ENCODE data around the gene EPHA4.

EPHA4 gene

DNA sequence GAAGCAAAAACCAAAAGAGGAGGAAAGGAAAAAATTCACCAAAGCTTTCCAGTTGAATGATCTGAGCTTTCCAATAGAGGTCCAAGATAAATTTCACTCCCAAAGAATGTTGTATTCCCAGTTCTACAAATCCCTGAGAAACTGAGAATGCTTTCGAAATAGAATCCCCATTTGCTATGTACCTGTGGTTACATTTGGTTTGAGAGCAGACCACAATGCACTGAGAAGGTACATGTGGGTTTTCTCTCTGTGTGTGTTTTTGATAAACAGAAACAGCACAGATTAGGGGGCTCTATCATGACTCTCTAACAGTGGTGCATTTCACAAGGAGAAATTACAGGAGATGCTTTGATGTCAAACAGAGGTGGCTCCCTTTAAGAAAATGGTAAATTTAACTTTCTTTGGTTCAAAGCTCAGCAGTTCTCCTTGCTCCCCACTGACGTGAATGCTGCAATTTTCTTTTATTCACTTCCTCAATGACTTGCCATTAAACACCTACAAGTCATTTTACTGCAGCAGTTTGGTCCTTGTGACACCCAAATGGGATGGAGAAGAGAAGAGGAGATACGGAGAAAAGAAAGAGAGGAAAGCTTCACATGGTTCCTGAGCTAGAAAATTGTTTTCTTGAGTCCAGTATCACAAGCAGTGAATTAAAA is 108.7 kb downstream of the EPHA4 start:
- Histone ChIP-seq H3K4me2 (ENCODE audit: low read length) (no peak overlapping the region), H3K4me3 (ENCODE audit: low read length) (no peak overlapping the region), H3K36me3 (ENCODE audit: insufficient read depth, low read length) (no peaks in the 10 kb centered on the region), H3K27me3 (ENCODE audit: control insufficient read depth, insufficient read depth, low read length) (no peaks in the 10 kb centered on the region), H3K9ac (ENCODE audit: low read depth, low read length) (no peak overlapping the region), H3K4me1 (ENCODE audit: control insufficient read depth, insufficient read depth, low read length) (peaks cover 11% of the 10 kb centered on the region), H3K9me3 (replicated peaks; ENCODE audit: low read length) (no peaks in the 10 kb centered on the region)

DNA sequence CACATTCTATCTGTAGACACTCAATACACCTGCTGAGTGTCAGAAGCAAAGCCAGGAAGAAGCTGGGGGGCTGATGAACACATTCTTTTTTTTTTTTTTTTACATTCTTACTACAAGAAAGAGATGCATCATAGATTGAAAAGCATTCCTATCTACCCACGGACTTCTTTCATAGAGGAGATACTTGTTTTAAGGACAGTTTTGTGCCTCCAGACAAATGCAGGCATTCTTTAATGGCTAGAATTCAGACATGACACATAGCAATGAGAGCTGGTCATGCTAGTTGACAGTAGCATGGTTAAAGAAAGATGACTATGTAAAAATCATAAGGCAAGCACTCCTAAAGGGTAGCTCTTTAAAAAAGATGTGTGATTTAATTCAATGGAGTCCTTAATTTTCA is 110.2 kb downstream of the EPHA4 start:
- Histone ChIP-seq H3K27me3 (ENCODE audit: control insufficient read depth, insufficient read depth, low read length) (no peaks in the 10 kb centered on the region), H3K4me1 (ENCODE audit: control insufficient read depth, insufficient read depth, low read length) (peaks cover 3% of the 10 kb centered on the region), H3K9me3 (replicated peaks; ENCODE audit: low read length) (no peaks in the 10 kb centered on the region), H3K4me3 (ENCODE audit: low read length) (no peak overlapping the region), H3K36me3 (ENCODE audit: insufficient read depth, low read length) (no peaks in the 10 kb centered on the region), H3K4me2 (ENCODE audit: low read length) (no peak overlapping the region), H3K9ac (ENCODE audit: low read depth, low read length) (no peak overlapping the region)

DNA sequence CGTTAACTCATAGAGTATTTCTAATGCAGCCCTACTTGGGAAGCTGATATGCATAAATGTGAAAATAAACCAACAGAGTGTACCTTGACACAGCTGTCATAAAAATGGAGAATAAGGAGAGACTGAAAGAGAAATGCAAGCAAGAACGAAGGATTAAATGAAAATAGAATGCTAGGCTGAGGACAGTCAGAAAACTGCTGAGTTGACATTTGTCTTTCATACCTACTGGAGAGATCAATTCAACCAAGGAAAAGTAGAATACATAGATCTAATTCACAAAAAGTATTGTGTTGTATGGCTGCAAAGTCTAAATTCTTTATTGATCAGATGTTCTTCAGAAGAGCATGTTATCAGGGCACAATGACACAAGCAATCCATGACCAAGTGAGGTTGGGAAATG is 112.0 kb downstream of the EPHA4 start:
- H3K4me3 ChIP-seq (ENCODE audit: low read length), result no peak overlapping the region
- peaks cover 3% of the 10 kb centered on the region for H3K36me3 ChIP-seq (ENCODE audit: insufficient read depth, low read length)
- no peaks in the 10 kb centered on the region for H3K9me3 ChIP-seq (replicated peaks; ENCODE audit: low read length)
- H3K27me3 ChIP-seq (ENCODE audit: control insufficient read depth, insufficient read depth, low read length), result no peaks in the 10 kb centered on the region
- H3K4me1 ChIP-seq (ENCODE audit: control insufficient read depth, insufficient read depth, low read length), result peaks cover 3% of the 10 kb centered on the region
- no peak overlapping the region for H3K9ac ChIP-seq (ENCODE audit: low read depth, low read length)
- no peak overlapping the region for H3K4me2 ChIP-seq (ENCODE audit: low read length)

DNA sequence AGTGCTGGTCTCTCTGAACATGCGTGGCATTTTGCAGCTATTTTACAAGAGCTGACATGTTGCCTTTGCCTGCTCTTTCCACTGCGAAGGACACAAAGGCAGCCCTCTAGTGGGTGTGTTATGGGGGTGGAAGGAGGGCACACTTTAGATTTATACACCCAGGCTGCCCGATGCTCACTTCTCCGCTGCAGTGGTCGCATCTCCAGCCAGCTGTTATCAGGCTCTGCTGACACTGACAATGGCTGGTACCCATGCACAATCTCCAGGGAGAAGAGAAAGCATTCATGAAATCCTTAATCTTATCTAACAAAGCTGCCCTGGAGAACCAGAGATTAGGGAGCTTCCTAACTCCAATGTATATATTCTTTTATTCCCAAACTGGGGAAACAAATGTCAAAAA is 113.5 kb downstream of the EPHA4 start:
- H3K9me3 ChIP-seq (replicated peaks; ENCODE audit: low read length), result no peaks in the 10 kb centered on the region
- H3K27me3 ChIP-seq (ENCODE audit: control insufficient read depth, insufficient read depth, low read length), result no peaks in the 10 kb centered on the region
- H3K36me3 ChIP-seq (ENCODE audit: insufficient read depth, low read length), result peaks cover 5% of the 10 kb centered on the region
- no peak overlapping the region for H3K9ac ChIP-seq (ENCODE audit: low read depth, low read length)
- H3K4me3 ChIP-seq (ENCODE audit: low read length), result no peak overlapping the region
- no peak overlapping the region for H3K4me2 ChIP-seq (ENCODE audit: low read length)
- peaks cover 3% of the 10 kb centered on the region for H3K4me1 ChIP-seq (ENCODE audit: control insufficient read depth, insufficient read depth, low read length)

DNA sequence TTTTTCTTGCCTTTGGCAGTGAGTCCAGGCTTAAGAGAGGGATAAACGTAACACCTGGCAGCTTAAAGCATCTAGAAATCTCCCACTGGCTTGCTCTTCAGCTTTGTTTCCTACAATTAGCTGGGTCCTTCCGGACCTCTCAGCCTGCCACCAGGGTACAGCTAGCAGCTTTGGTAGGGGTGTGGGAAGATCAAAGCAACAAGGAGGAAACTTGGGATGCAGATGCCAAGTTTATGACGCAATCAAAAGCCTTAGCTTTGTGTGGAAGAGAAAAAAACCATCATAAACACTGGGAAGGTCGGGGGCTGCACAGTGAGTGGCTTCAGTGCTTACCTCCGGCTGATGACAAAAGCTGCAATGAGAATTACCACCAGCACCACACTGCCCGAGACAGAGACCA is 116.9 kb downstream of the EPHA4 start:
- Histone ChIP-seq H3K27me3 (ENCODE audit: control insufficient read depth, insufficient read depth, low read length) (no peaks in the 10 kb centered on the region), H3K4me3 (ENCODE audit: low read length) (no peak overlapping the region), H3K9ac (ENCODE audit: low read depth, low read length) (no peak overlapping the region), H3K4me1 (ENCODE audit: control insufficient read depth, insufficient read depth, low read length) (no peaks in the 10 kb centered on the region), H3K36me3 (ENCODE audit: insufficient read depth, low read length) (peaks cover 7% of the 10 kb centered on the region), H3K4me2 (ENCODE audit: low read length) (no peak overlapping the region), H3K9me3 (replicated peaks; ENCODE audit: low read length) (no peaks in the 10 kb centered on the region)

DNA sequence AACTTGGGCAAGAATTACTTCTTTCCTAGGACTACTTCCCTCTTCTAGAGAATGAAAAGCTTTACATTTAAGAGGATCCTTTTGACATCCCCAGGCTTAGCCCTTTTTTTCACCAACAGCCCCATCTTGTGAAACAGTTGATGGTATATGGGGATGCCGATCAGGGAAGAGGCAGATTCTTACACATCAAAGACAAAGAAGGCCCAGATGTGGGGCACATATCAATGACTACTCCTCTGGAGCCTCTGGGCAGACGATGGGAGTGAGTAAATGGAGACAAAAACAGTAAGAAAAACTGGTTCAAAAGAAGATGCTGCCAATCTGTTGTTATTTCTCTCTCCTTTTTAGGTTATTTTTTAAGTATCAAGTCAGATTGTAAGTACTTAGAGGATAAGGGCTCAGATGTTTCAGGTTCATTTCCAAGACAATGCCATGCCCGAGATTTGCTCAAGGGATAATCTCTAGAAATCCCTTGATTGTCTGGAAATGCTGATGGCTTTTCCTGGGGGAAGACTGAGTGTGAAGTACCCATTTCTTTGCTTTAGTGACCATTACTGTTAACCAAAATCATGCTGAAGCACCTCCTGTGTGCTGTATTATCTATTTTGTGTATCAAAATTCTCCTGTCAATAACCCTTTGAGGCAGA is 117.5 kb downstream of the EPHA4 start:
- no peaks in the 10 kb centered on the region for H3K27me3 ChIP-seq (ENCODE audit: control insufficient read depth, insufficient read depth, low read length)
- no peak overlapping the region for H3K9ac ChIP-seq (ENCODE audit: low read depth, low read length)
- no peaks in the 10 kb centered on the region for H3K4me1 ChIP-seq (ENCODE audit: control insufficient read depth, insufficient read depth, low read length)
- H3K36me3 ChIP-seq (ENCODE audit: insufficient read depth, low read length), result peaks cover 7% of the 10 kb centered on the region
- no peak overlapping the region for H3K4me3 ChIP-seq (ENCODE audit: low read length)
- H3K4me2 ChIP-seq (ENCODE audit: low read length), result no peak overlapping the region
- H3K9me3 ChIP-seq (replicated peaks; ENCODE audit: low read length), result no peaks in the 10 kb centered on the region

DNA sequence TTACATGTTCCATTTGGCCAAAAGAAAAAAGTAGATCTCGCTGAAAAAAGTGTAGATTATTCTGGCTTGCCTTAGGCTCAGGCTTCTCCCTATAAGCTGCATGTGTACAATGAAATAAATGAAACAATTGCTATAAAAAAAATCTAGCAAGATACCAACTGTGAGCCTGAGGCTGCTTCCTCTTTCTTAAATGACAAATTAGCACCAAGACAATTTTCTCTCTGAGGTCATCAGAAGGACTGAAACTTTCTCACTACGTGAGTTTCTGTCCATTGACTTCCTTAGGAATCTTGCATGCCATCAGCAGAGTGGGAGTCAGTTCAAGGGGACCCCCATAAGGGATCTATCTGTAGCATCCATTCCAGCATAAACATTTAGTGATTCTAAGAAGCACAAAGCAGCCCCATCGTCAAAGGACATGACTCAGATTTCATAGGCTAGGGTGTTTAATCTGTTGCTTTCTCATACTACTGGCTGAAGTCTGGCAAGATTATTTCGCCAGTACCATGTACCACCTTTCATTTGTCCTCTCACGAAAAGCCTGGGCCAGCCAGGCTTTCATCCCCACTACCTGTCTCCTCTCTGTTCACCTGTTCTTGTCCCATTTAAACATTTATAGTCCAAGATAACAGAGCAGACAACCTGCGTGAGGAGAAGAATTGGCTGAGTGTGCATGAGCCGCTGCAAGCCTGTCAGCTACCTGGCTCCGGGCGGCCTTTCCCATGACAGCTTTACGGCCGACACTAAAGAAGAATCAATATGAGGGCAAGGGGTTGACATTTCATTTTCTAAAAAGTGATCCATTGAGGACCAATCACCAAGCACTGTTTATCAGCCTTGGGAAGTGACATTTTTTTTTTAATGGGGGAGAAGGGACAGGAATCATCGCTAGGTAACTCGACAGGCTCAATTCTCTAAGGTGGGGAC is 120.0 kb downstream of the EPHA4 start:
- H3K27me3 ChIP-seq (ENCODE audit: control insufficient read depth, insufficient read depth, low read length), result no peaks in the 10 kb centered on the region
- peaks cover 7% of the 10 kb centered on the region for H3K36me3 ChIP-seq (ENCODE audit: insufficient read depth, low read length)
- H3K4me2 ChIP-seq (ENCODE audit: low read length), result no peak overlapping the region
- no peaks in the 10 kb centered on the region for H3K9me3 ChIP-seq (replicated peaks; ENCODE audit: low read length)
- no peak overlapping the region for H3K4me3 ChIP-seq (ENCODE audit: low read length)
- H3K4me1 ChIP-seq (ENCODE audit: control insufficient read depth, insufficient read depth, low read length), result no peaks in the 10 kb centered on the region
- H3K9ac ChIP-seq (ENCODE audit: low read depth, low read length), result no peak overlapping the region

DNA sequence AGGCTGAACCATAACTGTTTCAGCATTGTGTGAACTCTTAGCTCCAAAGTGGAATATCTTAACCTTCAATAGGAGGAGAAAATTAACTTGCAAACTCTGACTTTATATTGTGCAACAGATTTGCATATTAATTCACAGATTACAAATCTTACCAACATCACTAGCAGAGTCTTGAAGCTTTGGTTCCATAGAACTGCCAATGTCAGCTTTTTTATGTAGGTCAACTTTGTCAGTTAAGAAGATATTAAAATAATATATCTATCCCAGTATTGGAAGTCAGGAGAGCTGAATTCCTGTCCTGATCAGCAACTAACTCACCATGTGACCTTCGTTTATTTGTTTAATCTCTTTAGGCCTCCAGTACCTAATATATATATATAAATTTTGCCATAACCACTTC is 121.8 kb downstream of the EPHA4 start:
- Histone ChIP-seq H3K4me2 (ENCODE audit: low read length) (no peak overlapping the region), H3K36me3 (ENCODE audit: insufficient read depth, low read length) (peaks cover 5% of the 10 kb centered on the region), H3K4me1 (ENCODE audit: control insufficient read depth, insufficient read depth, low read length) (no peaks in the 10 kb centered on the region), H3K9me3 (replicated peaks; ENCODE audit: low read length) (no peaks in the 10 kb centered on the region), H3K27me3 (ENCODE audit: control insufficient read depth, insufficient read depth, low read length) (no peaks in the 10 kb centered on the region), H3K4me3 (ENCODE audit: low read length) (no peak overlapping the region), H3K9ac (ENCODE audit: low read depth, low read length) (no peak overlapping the region)

DNA sequence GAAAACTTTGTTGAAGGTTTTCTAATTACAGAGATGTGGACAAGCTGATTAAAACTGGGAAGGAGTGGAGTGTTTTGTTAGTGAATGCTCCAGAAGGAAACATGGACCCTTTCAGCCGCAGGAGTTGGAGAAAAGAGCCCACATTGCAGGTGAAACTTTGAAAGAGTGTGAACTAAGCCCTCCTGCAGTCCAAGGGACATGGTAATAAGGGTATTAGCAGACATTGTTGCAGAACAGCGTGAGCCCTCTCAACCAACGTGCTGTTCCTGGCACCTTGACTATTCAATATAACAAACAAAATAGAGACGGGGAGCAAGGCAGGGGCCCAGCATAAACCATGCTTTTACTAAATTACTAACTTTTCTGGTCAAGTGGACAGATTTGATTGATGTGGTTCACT is 122.7 kb downstream of the EPHA4 start:
- Histone ChIP-seq H3K27me3 (ENCODE audit: control insufficient read depth, insufficient read depth, low read length) (no peaks in the 10 kb centered on the region), H3K9ac (ENCODE audit: low read depth, low read length) (no peak overlapping the region), H3K4me2 (ENCODE audit: low read length) (no peak overlapping the region), H3K4me1 (ENCODE audit: control insufficient read depth, insufficient read depth, low read length) (peaks cover 4% of the 10 kb centered on the region), H3K4me3 (ENCODE audit: low read length) (no peak overlapping the region), H3K36me3 (ENCODE audit: insufficient read depth, low read length) (peaks cover 4% of the 10 kb centered on the region), H3K9me3 (replicated peaks; ENCODE audit: low read length) (no peaks in the 10 kb centered on the region)

DNA sequence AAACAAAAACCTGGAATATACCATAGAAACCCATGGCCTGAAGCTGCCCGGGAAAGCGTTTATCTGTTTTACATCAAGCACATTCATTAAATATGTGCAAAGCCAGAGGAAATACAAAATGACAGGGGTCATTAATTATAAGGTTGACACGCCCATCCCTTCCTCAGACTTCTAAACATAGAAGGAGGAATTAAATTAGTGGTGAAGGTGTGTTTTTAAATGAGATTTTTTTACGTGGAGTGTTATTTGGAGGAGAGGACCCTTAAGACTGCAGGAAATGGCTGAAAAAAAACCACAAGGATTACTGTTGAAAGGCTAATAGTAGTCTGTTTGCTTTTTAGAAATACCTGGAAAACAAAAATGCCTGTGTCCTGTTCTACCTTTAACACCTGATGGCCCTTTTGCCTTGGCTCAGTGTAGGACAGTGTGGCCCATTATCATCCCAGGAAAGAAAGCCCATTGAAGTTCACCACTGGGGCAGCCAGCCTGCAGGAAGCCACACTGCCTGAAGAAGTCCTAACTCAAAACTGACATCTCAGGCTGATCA is 123.2 kb downstream of the EPHA4 start:
- Histone ChIP-seq H3K9ac (ENCODE audit: low read depth, low read length) (no peak overlapping the region), H3K4me2 (ENCODE audit: low read length) (no peak overlapping the region), H3K4me3 (ENCODE audit: low read length) (no peak overlapping the region), H3K27me3 (ENCODE audit: control insufficient read depth, insufficient read depth, low read length) (no peaks in the 10 kb centered on the region), H3K36me3 (ENCODE audit: insufficient read depth, low read length) (peaks cover 4% of the 10 kb centered on the region), H3K9me3 (replicated peaks; ENCODE audit: low read length) (no peaks in the 10 kb centered on the region), H3K4me1 (ENCODE audit: control insufficient read depth, insufficient read depth, low read length) (peaks cover 8% of the 10 kb centered on the region)

DNA sequence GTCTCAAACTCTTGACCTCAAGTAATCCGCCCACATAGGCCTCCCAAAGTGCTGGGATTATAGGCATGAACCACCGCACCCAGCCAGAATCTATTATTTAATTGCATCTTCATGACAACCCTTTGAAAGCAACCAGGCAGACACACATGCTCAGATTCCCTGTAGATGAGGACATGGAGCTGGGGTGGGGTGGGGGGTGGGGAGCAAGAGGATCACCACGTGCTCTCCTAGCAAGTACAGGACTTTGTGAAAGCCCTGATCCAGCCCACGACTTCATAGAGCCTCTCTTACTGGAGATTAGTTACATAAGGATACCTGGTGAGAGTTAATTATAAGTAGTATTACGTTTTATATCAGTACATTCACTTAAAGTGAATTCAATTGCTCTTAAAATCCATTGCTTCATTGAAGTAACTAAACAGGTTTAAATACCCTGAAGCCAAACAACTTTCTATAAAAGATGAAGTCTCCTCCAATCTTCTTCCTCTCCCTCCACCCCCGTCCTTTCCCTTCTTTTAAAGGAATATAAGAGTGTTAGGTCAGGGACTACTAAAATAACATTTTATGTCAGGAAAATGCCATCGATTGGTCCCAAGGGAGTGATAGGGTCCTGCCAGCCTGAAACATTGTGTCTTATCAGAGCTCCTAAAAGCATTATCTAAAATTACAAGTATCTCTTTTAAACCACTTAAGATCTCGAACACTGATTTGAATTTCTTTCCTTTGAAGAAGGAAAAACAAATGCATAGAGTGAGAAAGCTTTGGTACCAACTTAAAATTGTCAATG is 123.9 kb downstream of the EPHA4 start:
- Histone ChIP-seq H3K4me2 (ENCODE audit: low read length) (no peak overlapping the region), H3K9me3 (replicated peaks; ENCODE audit: low read length) (no peaks in the 10 kb centered on the region), H3K27me3 (ENCODE audit: control insufficient read depth, insufficient read depth, low read length) (no peaks in the 10 kb centered on the region), H3K4me1 (ENCODE audit: control insufficient read depth, insufficient read depth, low read length) (peaks cover 13% of the 10 kb centered on the region), H3K9ac (ENCODE audit: low read depth, low read length) (no peak overlapping the region), H3K4me3 (ENCODE audit: low read length) (no peak overlapping the region), H3K36me3 (ENCODE audit: insufficient read depth, low read length) (no peaks in the 10 kb centered on the region)

Data from skeletal muscle satellite cell (primary cell).